IMR-90 (cell line): ENCODE measurements around the gene SOX11. TPM values are rescaled to one million over a fixed set of nuclear protein-coding genes. Genes with fewer than 3 reads are reported as not detected.

ENCODE experiments used
- ATAC-seq: fragments of 200-7000 bp; cut with Tn5 transposase; 2 replicates; pipeline ENCODE4 v1.9.1; 2020; ENCODE audit warnings: low read depth, mild to moderate bottlenecking, moderate library complexity
- BruUV-seq: library from RNA; stranded (reverse); fragments of 400-500 nt; replicated peaks from 2 replicates; lab custom pipeline; 2021; lab: Mats Ljungman, UMichigan
- CTCF ChIA-PET: fragments of 300-600 bp; formaldehyde crosslinking; extraction: SDS; loops from one replicate; lab custom pipeline; 2021; ENCODE audit warnings: antibody characterized with exemption; lab: Yijun Ruan, JAX
- POLR2A ChIA-PET: fragments of 300-600 bp; sonication (Branson Sonifier 250); formaldehyde crosslinking; loops from one replicate; lab custom pipeline; 2022; ENCODE audit warnings: antibody characterized with exemption; ENCODE audit not compliant: unreplicated experiment; lab: Charles Lee
- DNase-seq: peaks from one replicate; pipeline ENCODE4 v3.0.0; 2013
- H2AFZ ChIP-seq: replicated peaks from 2 replicates; pipeline ENCODE3; 2013; ENCODE audit warnings: low read length, mild to moderate bottlenecking; ENCODE audit not compliant: poor library complexity
- H2AK5ac ChIP-seq: 2 replicates; pipeline ENCODE4 v1.6.1; 2013; ENCODE audit warnings: low read depth, low read length, inconsistent platforms
- H2AK9ac ChIP-seq: replicated peaks from 2 replicates; pipeline ENCODE3; 2013; ENCODE audit warnings: mild to moderate bottlenecking, low read depth, low read length, moderate library complexity; ENCODE audit not compliant: poor library complexity
- H2BK120ac ChIP-seq: 2 replicates; pipeline ENCODE4 v1.6.1; 2013; ENCODE audit warnings: low read depth, low read length, inconsistent platforms
- H2BK15ac ChIP-seq: 3 replicates; pipeline ENCODE4 v1.6.1; 2013; ENCODE audit warnings: low read depth, low read length, inconsistent platforms
- H2BK20ac ChIP-seq: 2 replicates; pipeline ENCODE4 v1.6.1; 2013; ENCODE audit warnings: low read depth, mild to moderate bottlenecking, inconsistent platforms, low read length, moderate library complexity
- H2BK5ac ChIP-seq: 2 replicates; pipeline ENCODE4 v1.6.1; 2013; ENCODE audit warnings: mild to moderate bottlenecking, low read depth, low read length, inconsistent platforms; ENCODE audit not compliant: poor library complexity, severe bottlenecking
- H3K14ac ChIP-seq: replicated peaks from 2 replicates; pipeline ENCODE4 v1.6.1; 2013; ENCODE audit warnings: low read depth, low read length, inconsistent platforms
- H3K18ac ChIP-seq: 2 replicates; pipeline ENCODE4 v1.6.1; 2013; ENCODE audit warnings: low read depth, low read length, control low read depth
- H3K23ac ChIP-seq: 2 replicates; pipeline ENCODE4 v1.6.1; 2013; ENCODE audit warnings: low read depth, low read length, inconsistent platforms
- H3K27ac ChIP-seq: 2 replicates; pipeline ENCODE4 v1.5.1; 2013; ENCODE audit warnings: mild to moderate bottlenecking, control low read depth, low read length; ENCODE audit not compliant: insufficient read depth
- H3K27me3 ChIP-seq: 2 replicates; pipeline ENCODE4 v1.6.1; 2013; ENCODE audit warnings: low read length; ENCODE audit not compliant: control insufficient read depth, insufficient read depth
- H3K36me3 ChIP-seq: 2 replicates; pipeline ENCODE4 v1.6.1; 2013; ENCODE audit warnings: low read length, mixed read lengths; ENCODE audit not compliant: control insufficient read depth, insufficient read depth
- H3K4ac ChIP-seq: 2 replicates; pipeline ENCODE4 v1.6.1; 2013; ENCODE audit warnings: low read depth, low read length, inconsistent platforms
- H3K4me1 ChIP-seq: 2 replicates; pipeline ENCODE4 v1.6.1; 2013; ENCODE audit warnings: low read length, mixed read lengths; ENCODE audit not compliant: control insufficient read depth, insufficient read depth
- H3K4me2 ChIP-seq: 2 replicates; pipeline ENCODE4 v1.6.1; 2013; ENCODE audit warnings: low read depth, mild to moderate bottlenecking, control low read depth, low read length, moderate library complexity
- H3K4me3 ChIP-seq: 2 replicates; pipeline ENCODE4 v1.5.1; 2013; ENCODE audit warnings: low read depth, mild to moderate bottlenecking, control low read depth, low read length, moderate library complexity; ENCODE audit not compliant: insufficient read depth
- H3K56ac ChIP-seq: 2 replicates; pipeline ENCODE4 v1.6.1; 2013; ENCODE audit warnings: low read length, inconsistent platforms; ENCODE audit not compliant: insufficient read depth; ENCODE audit errors: extremely low read depth
- H3K79me1 ChIP-seq, 2 experiments: 2 replicates each; pipeline ENCODE4 v1.6.1; 2013; ENCODE audit warnings: low read length in 2 of 2, inconsistent platforms in 1 of 2, low read depth in 1 of 2
- H3K9ac ChIP-seq: 2 replicates; pipeline ENCODE4 v1.6.1; 2013; ENCODE audit warnings: low read depth, low read length, control low read depth
- H3K9me1 ChIP-seq: 2 replicates; pipeline ENCODE4 v1.6.1; 2013; ENCODE audit warnings: low read length, inconsistent platforms; ENCODE audit not compliant: insufficient read depth
- H3K9me3 ChIP-seq: 2 replicates; pipeline ENCODE4 v1.6.1; 2013; ENCODE audit warnings: low read length; ENCODE audit not compliant: control insufficient read depth, insufficient read depth
- H4K20me1 ChIP-seq: 2 replicates; pipeline ENCODE4 v1.6.1; 2013; ENCODE audit warnings: low read length, inconsistent platforms; ENCODE audit not compliant: insufficient read depth
- H4K5ac ChIP-seq: 2 replicates; pipeline ENCODE4 v1.6.1; 2013; ENCODE audit warnings: mild to moderate bottlenecking, low read depth, low read length, control low read depth
- H4K8ac ChIP-seq, 2 experiments: 2 replicates each; pipeline ENCODE4 v1.6.1; 2013; ENCODE audit warnings: low read depth in 2 of 2, low read length in 2 of 2, control low read depth in 1 of 2, inconsistent platforms in 1 of 2
- H4K91ac ChIP-seq: 2 replicates; pipeline ENCODE4 v1.6.1; 2013; ENCODE audit warnings: low read depth, low read length, inconsistent platforms; ENCODE audit not compliant: insufficient read depth
- BHLHE40 ChIP-seq: fragments of 150-350 bp; IDR thresholded peaks from 2 replicates; pipeline ENCODE4 v1.6.1; 2016; ENCODE audit warnings: mild to moderate bottlenecking, low read depth, low read length
- CEBPB ChIP-seq: IDR thresholded peaks from 2 replicates; pipeline ENCODE4 v1.6.1; 2012; ENCODE audit warnings: low read depth, low read length, improper control_type of control experiment
- MXI1 ChIP-seq: IDR thresholded peaks from 2 replicates; pipeline ENCODE4 v1.6.1; 2012; ENCODE audit warnings: low read depth, mild to moderate bottlenecking, low read length, moderate library complexity, borderline replicate concordance
- RFX5 ChIP-seq: IDR thresholded peaks from 2 replicates; pipeline ENCODE4 v1.8.0; 2012; ENCODE audit warnings: low read depth, mild to moderate bottlenecking, low read length, moderate library complexity
- SMC3 ChIP-seq: fragments of 150-350 bp; IDR thresholded peaks from 2 replicates; pipeline ENCODE4 v1.6.1; 2016; ENCODE audit warnings: low read depth, mild to moderate bottlenecking, antibody characterized with exemption, low read length, moderate library complexity
- WGBS, 2 experiments: methylation state at CpG; one replicate each; pipeline versions ENCODE4 v1.1.5 to v1.1.7; 2013; ENCODE audit warnings: missing lambda C conversion rate in 2 of 2; ENCODE audit not compliant: insufficient read length in 1 of 2; ENCODE audit errors: extremely low coverage in 2 of 2; 5-methylcytosine and 5-hydroxymethylcytosine counted together
- dilution Hi-C: fragments of 300-500 bp; cut with HindIII; formaldehyde crosslinking; loops from one replicate; pipeline ENCODE4 v1.14.3; 2018; ENCODE audit warnings: low sequenced_read_pairs; ENCODE audit not compliant: unreplicated experiment
- in situ Hi-C: fragments of 300-500 bp; cut with MboI; formaldehyde crosslinking; loops from 3 replicates; pipeline ENCODE4 v1.14.3; 2019; ENCODE audit warnings: low sequenced_read_pairs, inconsistent platforms, mixed read lengths
- intact Hi-C: fragments of 100-400 bp; cut with micrococcal nuclease; formaldehyde crosslinking; loops from 2 replicates; pipeline ENCODE4 v1.10.0; 2022
- polyA plus RNA-seq, 3 experiments: library from polyadenylated mRNA; depleted of rRNA; stranded (reverse); fragments of >200 nt; gene quantifications; 2 replicates each; pipeline ENCODE4 v1.2.3, GENCODE V29; 2012; ENCODE audit warnings: low replicate concordance in 1 of 3
- total RNA-seq: library from RNA; depleted of rRNA; stranded (reverse); fragments of >200 nt; gene quantifications from 2 replicates; pipeline ENCODE4 v1.2.3, GENCODE V29; 2012
- TF ChIP-seq, protein P1 (sequence below): fragments of 150-350 bp; IDR thresholded peaks from 2 replicates; pipeline ENCODE4 v1.6.1; 2017; ENCODE audit warnings: mild to moderate bottlenecking, antibody characterized with exemption, low read length, low read depth
- TF ChIP-seq, protein P2 (sequence below): fragments of 150-350 bp; IDR thresholded peaks from 2 replicates; pipeline ENCODE4 v1.6.1; 2016; ENCODE audit warnings: low read depth, mild to moderate bottlenecking, low read length, moderate library complexity, borderline replicate concordance

Gene SOX11
- total and polyA plus RNA-seq, 2 of the 4 experiments (the other 2 are of a cell fraction): 1.9 to 2.2 TPM

DNA sequence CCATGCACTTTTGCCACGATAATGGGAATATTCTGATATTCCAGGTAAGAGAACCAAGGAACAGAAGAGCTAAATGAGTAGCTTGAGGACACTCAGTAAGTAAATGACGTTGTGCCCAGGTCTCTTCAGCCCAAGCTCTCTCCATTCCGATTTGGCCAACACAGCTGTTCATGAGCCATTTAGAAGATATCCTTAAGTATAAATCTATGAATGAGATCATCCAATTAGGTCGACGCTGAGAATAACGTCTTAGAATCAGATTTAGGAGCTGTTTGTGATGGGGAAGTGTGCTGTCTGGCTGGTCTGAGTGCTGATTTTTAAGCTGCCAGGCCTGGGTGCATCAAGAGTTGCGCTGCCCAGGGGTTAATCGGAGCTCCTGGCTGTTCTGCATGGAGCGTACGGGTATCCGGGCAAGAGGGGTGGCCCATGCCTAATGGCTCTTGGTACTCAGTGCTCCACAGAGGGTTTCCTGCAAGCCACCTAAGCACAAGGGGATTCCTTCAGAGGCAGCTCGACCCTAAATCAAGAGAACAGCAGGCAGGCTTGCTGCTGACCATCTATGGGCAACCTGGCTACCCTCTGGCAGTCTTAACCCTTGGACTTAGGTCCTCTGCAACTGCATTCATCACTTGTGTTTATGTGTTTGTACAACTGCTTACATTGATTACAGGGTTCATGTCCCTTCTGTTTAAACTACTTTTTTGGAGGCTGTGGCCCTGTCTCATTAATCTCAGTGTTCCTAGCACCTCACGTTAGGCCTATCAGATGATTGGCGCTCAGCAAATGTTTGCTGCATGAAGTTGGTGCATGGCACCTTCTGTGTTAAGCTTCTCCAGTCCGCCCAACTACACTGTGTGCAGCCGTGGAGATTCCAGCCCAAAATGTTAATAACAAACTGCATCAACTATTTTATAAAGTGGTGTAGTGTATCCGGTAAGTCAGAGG, 31.9 kb downstream of the SOX11 start:
- peak; percentile 32 for DNase-seq
- no peak overlapping the region for H2BK120ac ChIP-seq
- no peaks in the 10 kb centered on the region for H3K9me1 ChIP-seq
- ATAC-seq: no peak
- ChIA-PET CTCF (no interaction called here), POLR2A (no interaction called here)
- H2BK20ac ChIP-seq: no peak overlapping the region
- no peak overlapping the region for H2AK9ac ChIP-seq
- H3K27me3 ChIP-seq: no peaks in the 10 kb centered on the region
- no peak overlapping the region for H3K23ac ChIP-seq
- H3K4me1 ChIP-seq: peaks cover 10% of the 10 kb centered on the region; the same call in 1 of the 2 replicates
- H3K79me1 ChIP-seq: no peaks in the 10 kb centered on the region
- TF ChIP-seq, protein P1, sequence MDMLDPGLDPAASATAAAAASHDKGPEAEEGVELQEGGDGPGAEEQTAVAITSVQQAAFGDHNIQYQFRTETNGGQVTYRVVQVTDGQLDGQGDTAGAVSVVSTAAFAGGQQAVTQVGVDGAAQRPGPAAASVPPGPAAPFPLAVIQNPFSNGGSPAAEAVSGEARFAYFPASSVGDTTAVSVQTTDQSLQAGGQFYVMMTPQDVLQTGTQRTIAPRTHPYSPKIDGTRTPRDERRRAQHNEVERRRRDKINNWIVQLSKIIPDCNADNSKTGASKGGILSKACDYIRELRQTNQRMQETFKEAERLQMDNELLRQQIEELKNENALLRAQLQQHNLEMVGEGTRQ: no peak
- TF ChIP-seq RFX5: no peak
- TF ChIP-seq CEBPB: no peak
- TF ChIP-seq SMC3: no peak
- TF ChIP-seq, protein P2, sequence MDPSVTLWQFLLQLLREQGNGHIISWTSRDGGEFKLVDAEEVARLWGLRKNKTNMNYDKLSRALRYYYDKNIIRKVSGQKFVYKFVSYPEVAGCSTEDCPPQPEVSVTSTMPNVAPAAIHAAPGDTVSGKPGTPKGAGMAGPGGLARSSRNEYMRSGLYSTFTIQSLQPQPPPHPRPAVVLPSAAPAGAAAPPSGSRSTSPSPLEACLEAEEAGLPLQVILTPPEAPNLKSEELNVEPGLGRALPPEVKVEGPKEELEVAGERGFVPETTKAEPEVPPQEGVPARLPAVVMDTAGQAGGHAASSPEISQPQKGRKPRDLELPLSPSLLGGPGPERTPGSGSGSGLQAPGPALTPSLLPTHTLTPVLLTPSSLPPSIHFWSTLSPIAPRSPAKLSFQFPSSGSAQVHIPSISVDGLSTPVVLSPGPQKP: no peak
- no peak for TF ChIP-seq BHLHE40
- TF ChIP-seq MXI1: no peak
- H3K27ac ChIP-seq: no peak overlapping the region
- H3K18ac ChIP-seq: no peak overlapping the region
- no peak overlapping the region for H2AFZ ChIP-seq
- no peak overlapping the region for H3K4ac ChIP-seq
- no peak overlapping the region for H4K5ac ChIP-seq
- H3K36me3 ChIP-seq: no peaks in the 10 kb centered on the region
- no peak overlapping the region for H2AK5ac ChIP-seq
- no peaks in the 10 kb centered on the region for H3K9me3 ChIP-seq
- H4K91ac ChIP-seq: no peak overlapping the region
- no TSS peak for BruUV-seq
- dilution Hi-C loops (no loop called here), intact Hi-C loops (no loop called here), in situ Hi-C loops (no loop called here)
- H3K4me3 ChIP-seq: no peak overlapping the region
- H3K4me2 ChIP-seq: no peak overlapping the region
- WGBS, 2 experiments: 50% methylated on average over 5 of the region's 17 CpGs; no CpG with 5 or more reads in 1 of the 2 experiments
- H3K56ac ChIP-seq: no peak overlapping the region
- H2BK5ac ChIP-seq: no peak overlapping the region
- H4K8ac ChIP-seq: no peak overlapping the region
- no peaks in the 10 kb centered on the region for H4K20me1 ChIP-seq
- H2BK15ac ChIP-seq: no peak overlapping the region
- no peak overlapping the region for H3K9ac ChIP-seq
- no peak overlapping the region for H3K14ac ChIP-seq
